ENCODE data around the gene PRM2. TPM values are rescaled to one million over a fixed set of nuclear protein-coding genes. Genes with fewer than 3 reads are reported as not detected.

The PRM2 gene
- polyA plus RNA-seq, 10 donors = not detected

DNA sequence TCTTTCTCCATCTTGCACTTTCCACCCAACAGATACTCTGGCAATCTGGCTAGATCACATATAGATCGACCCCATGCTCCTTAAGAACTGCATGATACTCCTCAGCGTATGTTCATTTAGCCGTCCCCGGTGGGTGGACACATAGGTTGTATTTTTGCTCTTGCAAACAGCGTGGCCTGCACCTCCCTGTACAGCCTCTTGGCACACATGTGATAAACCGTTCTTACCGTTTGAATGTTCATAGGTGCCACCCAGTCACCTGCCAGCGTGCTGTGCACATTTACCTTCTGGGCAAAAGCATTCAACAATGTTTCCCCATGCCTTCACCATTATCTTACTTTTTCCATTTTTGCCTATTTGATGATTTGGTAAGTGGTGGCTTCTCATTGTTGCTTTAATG lies 13.4 kb downstream of the PRM2 start:
- no peak for DNase-seq

DNA sequence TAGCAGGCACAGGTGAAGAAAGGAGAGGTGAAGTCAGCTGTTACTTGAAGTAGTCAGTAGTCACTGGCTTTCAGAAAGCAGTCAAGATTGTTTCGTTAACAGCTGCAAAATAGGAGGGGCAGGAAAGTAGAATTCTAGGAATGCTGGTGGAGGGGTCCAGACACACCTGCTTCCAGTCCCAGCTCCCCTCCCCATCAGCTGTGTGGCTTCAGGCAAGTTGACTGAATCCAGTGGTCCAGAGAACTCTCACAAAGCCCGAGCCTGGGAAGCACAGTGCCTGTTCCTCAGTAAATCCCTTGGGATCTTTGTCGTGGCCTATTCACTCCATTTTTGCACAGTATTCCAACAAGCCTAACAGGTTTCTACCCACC lies 15.7 kb downstream of the PRM2 start:
- DNase-seq = no peak

DNA sequence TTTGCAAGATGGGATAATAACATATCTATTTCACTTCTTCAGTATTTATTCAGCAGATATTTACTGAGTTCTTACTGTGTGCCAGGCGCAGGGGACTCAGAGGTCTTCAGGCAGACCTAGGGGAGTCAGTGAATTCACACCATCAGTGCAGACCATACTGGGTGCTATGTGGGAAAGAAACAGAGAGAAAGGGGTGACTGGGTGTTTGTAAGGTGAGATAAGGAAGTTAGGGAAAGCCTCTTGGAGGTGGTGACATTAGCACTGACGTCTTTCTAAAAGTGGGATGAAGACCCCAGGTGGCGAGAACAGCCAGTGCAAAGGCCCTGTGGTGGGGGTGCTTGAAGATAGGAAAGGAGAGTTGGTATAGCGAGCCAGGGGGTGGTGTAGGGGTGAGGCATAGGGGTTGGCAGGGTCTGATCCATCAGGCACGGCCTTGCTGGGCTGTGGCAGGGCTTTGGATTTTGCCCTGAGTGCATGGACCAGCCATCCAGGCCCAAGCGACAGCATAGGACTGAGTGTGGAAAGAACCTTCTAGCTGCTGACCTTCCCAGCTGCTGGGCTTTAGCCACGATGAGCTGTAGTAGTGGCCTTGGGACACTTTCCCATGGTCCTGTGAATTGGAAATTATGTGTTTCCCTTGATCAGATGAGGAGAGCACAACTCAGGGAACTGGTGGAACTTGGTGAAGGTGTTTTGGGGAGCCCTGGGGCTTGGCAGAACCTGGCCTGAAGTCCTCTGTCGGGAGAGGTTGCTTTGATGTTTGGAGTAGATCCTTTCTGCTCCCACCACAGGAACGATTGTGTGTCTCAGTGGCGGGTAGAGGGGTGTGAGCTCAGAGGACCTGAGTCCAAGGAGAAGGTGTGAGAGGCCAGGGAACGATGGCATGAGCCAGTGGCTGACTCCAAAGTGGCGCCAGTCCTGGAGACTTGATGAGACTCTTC lies 16.4 kb downstream of the PRM2 start:
- no peak for DNase-seq

DNA sequence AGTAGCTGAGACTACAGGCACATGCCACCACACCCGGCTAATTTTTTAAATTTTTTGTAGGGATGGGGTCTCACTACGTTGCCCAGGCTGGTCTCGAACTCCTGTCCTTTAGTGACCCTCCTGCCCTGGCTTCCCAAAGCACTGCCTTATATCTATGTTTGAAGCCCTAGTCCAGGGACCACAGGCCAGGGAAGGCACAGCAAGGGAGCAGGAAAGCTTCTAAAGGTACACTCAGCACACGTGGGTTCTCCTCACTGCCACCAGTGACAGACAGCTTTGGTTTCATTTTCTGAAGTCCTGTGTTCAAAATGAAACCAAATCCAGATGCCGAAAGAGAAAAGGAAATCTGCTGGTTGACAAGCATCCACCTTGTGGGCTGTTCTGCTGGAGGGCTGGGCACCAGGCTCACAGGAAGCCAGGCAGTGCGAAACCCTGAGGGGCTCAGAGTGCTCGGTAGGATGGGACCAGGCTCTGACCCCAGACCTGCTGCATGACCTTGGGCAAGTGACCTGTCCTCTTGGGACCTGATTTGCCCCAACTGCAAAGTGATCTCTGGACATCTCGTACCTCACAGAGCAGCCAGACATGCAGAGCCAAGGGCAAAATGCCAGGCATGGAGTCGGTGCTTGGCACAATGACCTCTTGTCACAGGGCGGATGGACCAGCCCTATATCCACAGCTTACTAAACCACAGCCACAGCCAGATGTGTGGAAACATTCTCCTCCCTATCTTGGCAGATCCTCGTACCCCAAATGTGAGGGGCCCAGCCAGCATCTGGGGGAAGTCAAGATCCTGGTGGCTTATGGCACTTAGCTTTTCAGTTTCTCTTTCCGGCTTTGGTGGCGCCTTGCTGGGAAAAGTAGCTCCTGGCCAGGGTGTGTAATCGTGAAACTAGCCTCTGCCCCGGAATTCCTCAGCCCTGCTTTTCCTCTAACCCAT lies 17.5 kb downstream of the PRM2 start:
- peak in 1 of 3 donors; percentile 56 for DNase-seq

DNA sequence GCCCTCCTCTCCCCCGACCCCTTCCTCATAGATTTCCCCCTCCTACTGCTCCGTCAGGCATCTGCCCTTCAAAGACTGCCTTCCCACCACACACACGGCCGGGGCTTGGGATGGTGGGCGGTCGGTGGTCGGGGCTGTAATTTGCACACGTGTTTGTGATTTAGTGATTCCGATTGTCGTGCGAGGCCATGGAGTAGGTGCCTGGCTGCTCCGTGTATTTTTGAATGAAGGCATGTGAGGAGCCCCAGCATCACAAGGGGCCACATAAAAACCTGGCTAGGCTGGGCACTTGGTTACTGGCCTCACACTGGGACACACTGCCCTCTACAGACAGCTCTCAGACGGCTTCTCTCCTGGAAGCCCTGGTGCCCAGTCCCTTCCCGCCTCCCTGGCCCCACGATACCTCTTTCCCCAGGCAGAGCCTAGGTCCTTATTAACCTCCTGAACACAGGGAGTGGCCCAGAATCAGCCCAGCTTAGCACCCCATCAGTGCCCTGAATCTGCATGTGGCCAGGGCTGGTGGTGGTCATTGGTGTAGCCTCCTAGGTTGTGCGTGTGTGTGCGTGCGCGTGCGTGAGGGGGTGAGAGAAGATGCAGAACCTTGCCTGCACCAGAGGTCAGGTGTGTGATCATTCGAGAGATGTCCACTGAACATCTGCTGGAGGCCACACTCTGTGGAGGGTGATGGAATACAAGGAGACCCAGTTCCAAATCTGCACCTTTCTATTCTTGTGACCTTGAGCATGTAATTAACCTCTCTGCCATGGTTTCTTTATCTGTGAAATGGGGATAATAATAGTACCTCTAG lies 18.9 kb downstream of the PRM2 start:
- peak; percentile 81 to 92 (median 84) for DNase-seq

DNA sequence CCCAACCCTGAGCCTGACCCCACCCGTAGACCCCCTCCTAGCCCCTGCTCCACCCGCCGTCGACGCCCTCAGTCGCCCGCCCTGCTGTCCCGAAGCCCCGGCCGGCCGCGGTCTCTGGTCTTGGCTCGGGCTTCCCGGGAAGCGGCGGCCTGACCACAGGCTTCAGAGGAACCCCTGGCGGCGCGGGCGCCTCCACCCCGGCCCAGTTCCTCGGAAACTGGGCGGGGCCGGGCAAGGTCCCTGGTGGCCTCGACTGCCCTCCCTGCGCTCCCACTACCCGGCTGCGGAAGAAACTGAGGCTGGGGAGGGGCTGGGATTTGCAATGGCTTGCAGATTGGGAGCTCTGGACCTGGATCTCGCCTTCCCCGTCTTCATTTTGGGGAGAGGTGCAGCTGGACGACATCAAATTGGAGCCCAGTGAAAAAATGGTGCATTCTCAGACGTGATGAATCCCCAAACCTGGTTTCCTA lies 19.6 kb downstream of the PRM2 start:
- peak in 2 of 3 donors; percentile 58 to 86 for DNase-seq

DNA sequence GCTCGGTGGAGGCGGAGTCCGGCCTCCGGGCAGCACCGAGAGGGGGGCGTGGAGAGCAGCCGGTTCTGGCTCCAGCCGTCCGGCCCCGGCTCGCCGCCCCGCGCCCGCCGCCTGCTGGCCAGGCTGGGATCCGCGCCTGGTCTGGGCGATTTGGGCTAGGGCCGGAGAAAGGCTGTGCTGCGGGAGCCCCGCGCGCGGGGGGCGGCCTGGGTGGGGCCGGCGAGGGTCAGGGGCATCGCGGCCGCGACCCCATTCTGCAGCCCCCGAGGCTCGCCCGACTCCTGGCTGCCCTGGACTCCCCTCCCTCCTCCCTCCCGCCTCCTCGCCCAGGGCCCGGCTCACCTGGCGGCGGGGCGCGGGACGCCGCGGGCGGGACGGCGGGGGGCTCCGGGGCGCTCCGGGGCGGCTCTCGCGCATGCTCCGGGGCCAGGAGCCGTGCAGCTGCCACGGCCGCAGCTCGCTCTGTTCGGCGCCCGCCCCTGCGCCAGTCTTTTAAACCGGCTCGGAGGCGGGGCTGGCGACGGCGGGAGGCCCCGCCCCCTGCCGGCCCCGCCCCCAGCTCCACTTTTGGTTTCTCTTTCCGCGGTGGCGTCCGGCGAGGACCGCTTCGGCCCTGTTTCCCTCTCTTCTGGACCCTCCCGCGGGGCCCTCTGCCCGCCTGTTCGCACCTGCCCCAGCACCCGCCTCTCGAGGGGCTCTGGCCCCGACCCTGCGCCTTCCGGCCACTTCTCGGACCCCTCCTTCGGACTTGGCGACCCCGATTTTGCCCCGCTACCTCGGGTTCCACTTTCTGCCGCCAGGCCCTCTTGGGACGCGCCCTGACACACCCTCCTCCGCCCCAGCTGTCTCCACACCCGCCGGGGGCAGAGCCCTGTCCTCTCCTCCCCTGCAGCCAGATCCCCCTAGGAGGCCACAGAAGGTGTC lies 20.3 kb downstream of the PRM2 start, which contains the start of gene SOCS1:
Gene SOCS1 (minus strand): TSS at position 468 of the 924 bp plus-strand sequence. CDS start 726 bp downstream, outside the sequence.
- DNase-seq = peak; percentile 90 to 96 (median 90)

DNA sequence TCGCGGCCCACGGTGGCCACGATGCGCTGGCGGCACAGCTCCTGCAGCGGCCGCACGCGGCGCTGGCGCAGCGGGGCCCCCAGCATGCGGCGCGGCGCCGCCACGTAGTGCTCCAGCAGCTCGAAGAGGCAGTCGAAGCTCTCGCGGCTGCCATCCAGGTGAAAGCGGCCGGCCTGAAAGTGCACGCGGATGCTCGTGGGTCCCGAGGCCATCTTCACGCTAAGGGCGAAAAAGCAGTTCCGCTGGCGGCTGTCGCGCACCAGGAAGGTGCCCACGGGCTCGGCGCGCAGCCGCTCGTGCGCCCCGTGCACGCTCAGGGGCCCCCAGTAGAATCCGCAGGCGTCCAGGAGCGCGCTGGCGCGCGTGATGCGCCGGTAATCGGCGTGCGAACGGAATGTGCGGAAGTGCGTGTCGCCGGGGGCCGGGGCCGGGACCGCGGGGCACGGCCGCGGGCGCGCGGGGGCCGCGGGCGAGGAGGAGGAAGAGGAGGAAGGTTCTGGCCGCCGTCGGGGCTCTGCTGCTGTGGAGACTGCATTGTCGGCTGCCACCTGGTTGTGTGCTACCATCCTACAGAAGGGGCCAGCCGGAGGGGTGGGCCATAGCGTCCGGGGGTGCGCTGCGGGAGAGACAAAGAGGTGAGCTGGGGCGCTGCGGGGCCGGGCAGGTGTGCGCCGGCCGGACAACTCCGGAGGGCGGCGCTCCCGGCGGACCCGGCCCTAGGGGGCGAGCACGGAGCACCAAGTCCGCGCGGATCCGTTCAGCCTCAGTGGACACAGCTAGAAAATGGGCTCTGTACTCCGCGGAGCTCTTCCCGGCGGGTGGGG lies 21.2 kb downstream of the PRM2 start:
- DNase-seq = peak; percentile 34 to 91 (median 65)

DNA sequence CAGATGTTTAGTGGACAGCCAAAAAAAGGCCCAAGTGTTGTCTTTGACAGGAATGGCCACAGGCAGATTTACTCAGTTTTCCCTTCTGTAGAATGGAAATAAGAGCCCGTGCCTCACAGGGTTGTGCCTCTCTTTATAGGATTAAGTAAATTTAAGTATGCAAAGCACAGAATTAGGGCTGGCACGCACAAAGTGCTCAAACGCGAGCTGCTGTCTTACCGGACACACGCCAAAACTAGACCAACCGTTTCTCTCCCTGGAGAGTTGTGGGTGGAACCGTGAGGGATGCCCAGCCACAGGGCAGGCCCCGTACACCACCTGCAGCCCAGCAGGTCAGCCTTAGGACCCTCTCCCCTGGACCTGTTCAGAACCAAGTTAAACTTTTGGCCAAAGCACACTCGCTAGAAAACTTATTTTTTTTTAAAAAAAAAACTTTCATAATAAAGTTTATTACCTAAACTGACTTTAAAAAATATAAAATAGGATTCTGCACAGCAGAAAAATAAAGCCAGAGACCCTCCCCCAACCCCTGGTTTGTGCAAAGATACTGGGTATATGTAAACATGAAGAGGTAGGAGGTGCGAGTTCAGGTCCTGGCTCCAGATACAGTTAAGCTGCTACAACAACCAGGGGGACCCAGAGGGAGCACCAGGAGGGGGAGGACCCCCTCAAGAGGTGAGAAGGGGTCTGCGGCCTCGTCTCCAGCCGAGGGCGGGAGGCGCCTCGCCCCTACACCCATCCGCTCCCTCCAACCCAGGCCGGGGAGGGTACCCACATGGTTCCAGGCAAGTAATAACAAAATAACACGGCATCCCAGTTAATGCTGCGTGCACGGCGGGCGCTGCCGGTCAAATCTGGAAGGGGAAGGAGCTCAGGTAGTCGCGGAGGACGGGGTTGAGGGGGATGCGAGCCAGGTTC lies 22.0 kb downstream of the PRM2 start:
- DNase-seq = no peak

DNA sequence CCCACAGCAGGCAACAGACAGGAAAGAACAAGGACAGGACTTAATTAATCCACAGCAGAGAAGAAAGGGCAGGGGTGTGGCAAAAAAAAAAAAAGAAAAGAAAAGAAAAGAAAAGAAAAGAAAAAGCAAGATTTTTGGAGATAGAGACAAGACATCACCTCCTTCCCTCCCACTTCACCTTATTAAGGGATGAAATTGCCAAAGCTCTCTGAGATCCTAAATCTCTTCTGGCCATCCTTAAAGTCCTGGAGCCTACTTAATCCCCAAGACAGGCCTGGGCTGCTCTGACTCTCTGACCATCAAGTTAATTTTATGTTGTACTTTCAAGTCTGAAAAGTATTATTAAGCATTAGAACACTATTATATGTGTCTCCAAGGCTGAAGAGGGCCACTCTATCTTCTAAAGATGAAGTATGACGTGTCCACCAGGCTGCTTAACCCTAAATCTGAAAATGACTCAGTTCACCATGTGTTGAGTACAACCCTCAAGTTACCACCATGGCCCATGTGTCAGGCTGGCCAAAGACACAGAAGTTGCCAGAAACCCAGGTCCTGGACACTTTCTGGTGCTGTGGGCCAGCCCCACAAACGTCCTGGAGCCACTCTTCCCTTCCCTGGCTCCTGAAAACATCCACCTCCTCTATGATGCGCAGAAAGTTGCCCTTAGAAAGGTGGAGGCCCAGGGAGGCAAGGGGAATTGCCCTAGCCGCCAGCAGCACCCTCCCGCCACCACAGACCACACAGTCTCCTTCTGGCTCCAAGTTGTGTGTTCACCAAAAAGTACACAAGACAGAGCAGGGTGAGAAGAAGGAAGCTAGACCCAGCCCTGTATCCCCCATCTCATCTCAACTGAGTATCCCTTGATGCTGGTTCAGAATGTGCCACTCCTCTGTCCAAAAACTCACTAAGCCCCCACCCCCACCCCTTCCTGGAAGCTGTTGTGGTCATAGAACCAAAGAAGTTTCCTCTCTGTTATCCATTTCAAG lies 23.0 kb downstream of the PRM2 start:
- DNase-seq = no peak

DNA sequence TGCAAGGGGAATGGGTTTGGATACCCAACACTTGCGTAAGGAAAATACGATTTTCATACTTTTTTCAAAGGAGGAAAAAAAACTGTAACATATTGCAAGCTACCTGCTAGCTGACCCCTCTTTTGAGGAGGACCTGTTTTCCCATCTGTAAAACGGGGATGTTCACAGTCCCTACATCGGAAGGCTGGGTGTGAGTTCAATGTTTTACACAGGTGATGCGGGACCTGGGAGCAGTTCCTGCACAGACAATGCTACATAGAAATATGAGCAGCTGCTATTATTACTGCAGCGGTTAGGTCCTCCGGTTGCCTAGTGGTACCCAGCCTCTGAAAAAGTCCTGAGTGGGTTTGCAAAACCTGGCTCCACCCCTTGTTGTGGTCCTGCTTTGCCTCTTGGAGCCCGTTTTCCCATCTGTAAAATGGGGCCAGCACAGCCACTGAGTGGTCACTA lies 23.8 kb downstream of the PRM2 start:
- no peak for DNase-seq

DNA sequence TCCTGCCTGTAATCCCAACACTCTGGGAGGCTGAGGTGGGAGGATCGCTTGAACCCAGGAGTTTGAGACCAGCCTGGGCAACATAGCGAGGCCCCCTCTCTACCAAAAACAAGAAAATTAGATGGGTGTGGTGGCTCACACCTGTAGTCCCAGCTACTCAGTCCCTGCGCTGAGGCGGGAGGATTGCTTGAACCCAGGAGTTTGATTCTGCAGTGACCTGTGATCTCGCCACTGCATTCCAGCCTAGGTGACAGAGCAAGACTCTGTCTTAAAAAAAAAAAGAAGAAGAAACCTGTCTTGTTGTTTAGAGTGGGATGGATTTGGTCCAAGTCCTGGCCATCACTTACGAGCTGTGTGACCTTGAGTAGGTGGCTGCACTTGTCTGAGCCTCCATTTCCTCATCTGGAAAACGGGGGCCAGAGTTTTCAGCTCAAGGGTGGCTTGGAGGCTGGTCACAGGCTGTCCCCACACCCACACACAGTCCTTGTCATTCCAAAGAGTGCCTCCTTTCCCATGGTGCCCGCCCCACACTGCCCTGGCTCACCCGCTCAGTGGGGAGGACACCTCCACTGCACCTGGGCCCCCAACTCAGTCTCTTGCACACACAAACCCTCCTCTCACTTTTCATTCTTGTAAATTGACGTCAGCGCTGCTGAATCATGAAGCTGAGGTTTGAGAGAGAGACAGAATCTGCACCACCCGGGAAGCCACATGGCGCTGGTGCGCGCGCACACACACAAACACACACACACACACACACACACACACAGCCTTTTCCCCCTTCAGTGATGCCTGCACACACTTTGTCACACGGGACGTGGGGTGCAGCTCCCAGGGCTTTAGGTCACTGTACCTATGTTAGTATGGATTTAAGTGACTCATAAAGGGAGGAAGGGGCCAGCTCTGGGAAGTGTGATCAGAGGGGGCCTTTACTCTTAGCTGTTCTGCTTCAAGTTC lies 24.5 kb downstream of the PRM2 start:
- DNase-seq = peak in 1 of 3 donors; percentile 43

DNA sequence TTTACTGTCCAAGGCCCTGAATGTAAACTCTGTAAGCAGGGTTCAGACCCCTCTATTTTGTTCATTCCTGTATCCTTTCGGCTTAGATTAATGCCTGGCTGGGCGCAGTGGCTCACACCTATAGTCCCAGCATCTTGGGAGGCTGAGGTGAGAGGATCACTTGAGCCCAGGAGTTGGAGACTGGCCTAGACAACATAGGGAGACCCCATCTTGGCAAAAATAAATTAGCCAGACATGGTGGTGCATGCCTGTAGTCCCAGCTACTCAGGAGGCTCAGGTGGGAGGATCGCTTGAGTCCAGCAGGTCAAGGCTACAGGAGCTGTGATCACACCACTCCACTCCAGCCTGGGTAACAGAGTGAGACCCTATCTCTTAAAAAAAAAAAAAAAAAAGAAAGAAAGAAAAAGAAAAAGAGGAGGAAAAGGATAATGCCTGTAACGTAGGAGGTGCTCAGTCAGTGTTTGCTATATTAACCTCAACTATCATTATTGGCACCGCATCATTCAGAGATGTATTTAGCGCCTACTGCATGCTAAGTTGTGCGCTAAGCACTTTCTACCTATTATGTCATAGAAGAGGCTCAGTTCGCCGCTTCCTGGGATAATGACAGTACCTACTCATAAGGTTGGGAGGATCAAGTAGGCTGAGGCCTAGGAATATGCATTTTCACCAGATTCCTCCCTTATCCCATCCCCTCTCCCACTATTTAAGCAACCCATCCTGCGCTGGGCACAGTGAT lies 25.3 kb downstream of the PRM2 start:
- DNase-seq = no peak

DNA sequence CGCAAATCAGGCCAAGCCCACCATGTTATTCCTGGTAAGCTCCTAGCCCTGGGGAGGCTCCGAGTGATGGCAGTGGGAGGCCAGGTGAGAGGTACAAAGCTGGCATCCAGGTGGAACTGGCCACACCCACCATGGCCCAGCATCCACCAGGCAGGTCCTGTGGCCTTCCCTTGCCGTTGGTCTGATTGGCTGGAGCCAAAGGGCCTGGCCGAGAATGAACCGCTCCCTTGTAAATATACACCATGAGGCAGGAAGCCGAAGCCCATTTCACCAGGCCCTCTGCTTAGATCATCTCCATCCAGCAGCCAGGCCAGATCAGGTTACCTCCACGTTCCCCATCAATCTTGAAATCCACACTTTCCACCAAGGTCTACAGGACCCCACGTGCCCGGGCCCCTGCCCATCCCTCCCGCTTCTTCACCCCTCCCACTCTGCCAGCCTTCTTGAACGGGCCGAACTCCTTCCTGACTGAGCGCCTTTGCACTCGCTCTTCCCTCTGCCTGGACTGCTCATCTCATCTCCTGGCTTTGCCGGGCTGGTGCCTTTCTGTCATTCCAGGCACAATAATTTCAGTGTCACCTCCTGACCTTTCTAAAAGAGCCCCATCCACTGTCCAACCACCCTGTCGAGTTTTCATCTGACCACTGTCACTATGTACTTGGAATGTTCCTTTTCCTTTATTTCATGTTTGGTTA lies 26.0 kb downstream of the PRM2 start:
- DNase-seq = no peak

All from muscle of back (tissue), 11 donors.